GM23248 (cell line): ENCODE results near the gene TSPAN5.

ENCODE experiments used
- EZH2 ChIP-seq: fragments of 200-600 bp; sonication (generic); IDR thresholded peaks from 2 replicates; pipeline ENCODE4 v1.6.1; 2018; ENCODE audit warnings: antibody characterized with exemption, mild to moderate bottlenecking; ENCODE audit not compliant: insufficient read depth, poor library complexity, severe bottlenecking
- EZH2phosphoT487 ChIP-seq: fragments of 200-600 bp; sonication (generic); IDR thresholded peaks from 2 replicates; pipeline ENCODE4 v1.6.1; 2018; ENCODE audit warnings: antibody characterized with exemption, moderate library complexity, mild to moderate bottlenecking, low read depth; ENCODE audit not compliant: insufficient read depth

- TF ChIP-seq EZH2: no peak
- TF ChIP-seq EZH2phosphoT487: no peak
Measured at GRCh38 chr4:98619180-98619579, 39.2 kb downstream of the TSPAN5 start.
